ENCODE measurements around the gene ADAMTS2.

DNA sequence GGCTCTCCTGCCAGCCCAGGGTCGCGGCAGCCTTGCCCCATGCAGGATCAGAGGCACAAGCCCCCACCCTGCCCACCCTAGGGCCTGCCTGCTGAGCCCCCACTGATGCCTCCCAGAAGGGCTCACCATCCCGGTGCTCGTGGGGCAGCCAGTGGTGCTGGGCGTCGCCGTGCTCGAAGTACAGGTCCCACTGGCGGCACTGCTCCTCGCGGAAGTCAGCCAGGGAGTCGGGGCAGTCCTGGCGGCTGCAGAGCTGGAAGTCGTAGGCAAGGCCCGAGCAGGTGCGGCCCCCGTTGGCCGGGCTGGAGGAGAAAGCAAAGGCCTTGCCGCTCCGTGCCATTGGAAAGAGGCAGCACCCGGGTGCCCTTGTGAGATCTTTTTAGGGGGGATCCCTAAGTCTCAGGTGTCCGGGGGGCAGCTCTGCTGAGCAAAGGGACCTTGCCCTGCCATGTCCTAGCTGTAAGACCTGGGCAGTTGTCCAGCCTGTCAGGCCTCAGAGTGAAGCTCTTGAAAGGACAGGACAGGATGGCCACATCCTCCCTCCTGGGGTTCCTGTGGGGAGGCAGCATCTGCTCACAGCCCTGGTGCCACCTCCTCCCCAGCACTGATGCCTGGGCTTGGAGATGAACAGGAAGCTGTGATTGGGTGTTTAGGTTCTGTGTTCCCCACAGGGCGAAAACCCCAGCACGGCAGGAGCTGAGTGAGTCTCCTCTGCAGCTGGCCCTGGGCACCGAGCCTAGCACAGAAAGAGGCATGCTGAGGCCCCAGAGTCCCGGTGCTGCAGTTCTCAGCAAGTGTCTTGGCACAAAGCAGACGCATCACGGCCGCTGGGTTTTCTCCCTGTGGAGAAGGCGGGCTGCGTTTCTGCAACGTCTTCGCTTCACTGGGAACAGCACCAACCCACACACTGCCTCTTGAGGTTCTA lies 207.4 kb downstream of the ADAMTS2 start:
- TF ChIP-seq POLR2A (IDR thresholded peaks at IDR 0.05): no peak
- TF ChIP-seq, protein P1, sequence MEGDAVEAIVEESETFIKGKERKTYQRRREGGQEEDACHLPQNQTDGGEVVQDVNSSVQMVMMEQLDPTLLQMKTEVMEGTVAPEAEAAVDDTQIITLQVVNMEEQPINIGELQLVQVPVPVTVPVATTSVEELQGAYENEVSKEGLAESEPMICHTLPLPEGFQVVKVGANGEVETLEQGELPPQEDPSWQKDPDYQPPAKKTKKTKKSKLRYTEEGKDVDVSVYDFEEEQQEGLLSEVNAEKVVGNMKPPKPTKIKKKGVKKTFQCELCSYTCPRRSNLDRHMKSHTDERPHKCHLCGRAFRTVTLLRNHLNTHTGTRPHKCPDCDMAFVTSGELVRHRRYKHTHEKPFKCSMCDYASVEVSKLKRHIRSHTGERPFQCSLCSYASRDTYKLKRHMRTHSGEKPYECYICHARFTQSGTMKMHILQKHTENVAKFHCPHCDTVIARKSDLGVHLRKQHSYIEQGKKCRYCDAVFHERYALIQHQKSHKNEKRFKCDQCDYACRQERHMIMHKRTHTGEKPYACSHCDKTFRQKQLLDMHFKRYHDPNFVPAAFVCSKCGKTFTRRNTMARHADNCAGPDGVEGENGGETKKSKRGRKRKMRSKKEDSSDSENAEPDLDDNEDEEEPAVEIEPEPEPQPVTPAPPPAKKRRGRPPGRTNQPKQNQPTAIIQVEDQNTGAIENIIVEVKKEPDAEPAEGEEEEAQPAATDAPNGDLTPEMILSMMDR (IDR thresholded peaks at IDR 0.05): no peak
